HG03565 (cell line): ENCODE results near the gene SLC17A9.

ENCODE experiments used
- ATAC-seq: cut with Tn5 transposase; IDR thresholded peaks from one replicate; pipeline ENCODE4 v1.9.1; 2021; ENCODE audit warnings: mild to moderate bottlenecking, moderate library complexity; ENCODE audit not compliant: unreplicated experiment

Gene SLC17A9

GRCh38 chr20:62937268-62938104 lies 15.0 kb upstream of the SLC17A9 start:
- peak; percentile 74 for ATAC-seq

GRCh38 chr20:62938105-62938888 lies 14.2 kb upstream of the SLC17A9 start, which contains the start of gene GID8:
GID8 (plus strand) TSS chr20:62938147; CDS start chr20:62941503, 3,356 bp downstream.
- peak; percentile 30 for ATAC-seq

GRCh38 chr20:62940875-62941274 lies 11.6 kb upstream of the SLC17A9 start:
- ATAC-seq, result no peak

GRCh38 chr20:62941792-62942191 lies 10.7 kb upstream of the SLC17A9 start:
- no peak for ATAC-seq

GRCh38 chr20:62942456-62942855 lies 10.1 kb upstream of the SLC17A9 start:
- ATAC-seq, result no peak

- ATAC-seq, result no peak
Observed at GRCh38 chr20:62943396-62943795, 9.1 kb upstream of the SLC17A9 start.

GRCh38 chr20:62944184-62944583 lies 8.3 kb upstream of the SLC17A9 start:
- ATAC-seq, result no peak

- no peak for ATAC-seq
Observed at GRCh38 chr20:62944746-62945145, 7.8 kb upstream of the SLC17A9 start.

GRCh38 chr20:62945771-62946339 lies 6.7 kb upstream of the SLC17A9 start:
- no peak for ATAC-seq

- no peak for ATAC-seq
Observed at GRCh38 chr20:62946918-62947317, 5.6 kb upstream of the SLC17A9 start.

- ATAC-seq, result no peak
Observed at GRCh38 chr20:62947532-62948300, 4.8 kb upstream of the SLC17A9 start.

GRCh38 chr20:62949153-62949821 lies 3.2 kb upstream of the SLC17A9 start:
- no peak for ATAC-seq

GRCh38 chr20:62949962-62950361 lies 2.5 kb upstream of the SLC17A9 start:
- ATAC-seq, result no peak

GRCh38 chr20:62950741-62951140 lies 1.8 kb upstream of the SLC17A9 start:
- no peak for ATAC-seq

- ATAC-seq, result no peak
Observed at GRCh38 chr20:62951143-62951895, 1.2 kb upstream of the SLC17A9 start.

GRCh38 chr20:62951896-62952372 lies 575 bp upstream of the SLC17A9 start:
- no peak for ATAC-seq

GRCh38 chr20:62952968-62953838 lies 694 bp downstream of the SLC17A9 start:
- ATAC-seq, result no peak
